Eye (tissue), 1 donor: ENCODE measurements around the gene THADA.
"Not testable (repeated sequence)": the region's sequence is repeated elsewhere in the genome, so short reads cannot be mapped to it uniquely, and the experiment has no call there.

Experiments used
- DNase-seq: peaks from one replicate; pipeline ENCODE4 v3.0.0-alpha.2; 2015

Gene THADA

DNA sequence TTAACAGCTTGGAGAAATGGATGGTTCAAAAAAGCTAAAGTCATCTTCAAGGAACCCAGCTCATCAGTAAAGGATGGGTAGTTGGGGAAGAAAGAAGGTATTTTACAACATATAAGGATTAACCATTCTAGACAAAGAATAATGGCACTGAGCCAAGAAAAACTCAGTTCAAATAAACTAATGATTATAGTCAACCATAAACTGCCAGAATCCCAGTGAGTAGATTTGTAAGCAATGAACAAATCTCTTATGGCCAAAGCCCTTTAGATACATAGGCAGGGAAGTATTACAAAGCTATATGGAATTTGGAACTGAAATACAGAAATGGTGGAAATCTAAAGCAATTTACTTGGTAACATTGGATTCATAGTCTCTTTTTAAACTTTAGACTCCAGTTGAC is 277.0 kb downstream of the THADA start:
- no peak for DNase-seq

DNA sequence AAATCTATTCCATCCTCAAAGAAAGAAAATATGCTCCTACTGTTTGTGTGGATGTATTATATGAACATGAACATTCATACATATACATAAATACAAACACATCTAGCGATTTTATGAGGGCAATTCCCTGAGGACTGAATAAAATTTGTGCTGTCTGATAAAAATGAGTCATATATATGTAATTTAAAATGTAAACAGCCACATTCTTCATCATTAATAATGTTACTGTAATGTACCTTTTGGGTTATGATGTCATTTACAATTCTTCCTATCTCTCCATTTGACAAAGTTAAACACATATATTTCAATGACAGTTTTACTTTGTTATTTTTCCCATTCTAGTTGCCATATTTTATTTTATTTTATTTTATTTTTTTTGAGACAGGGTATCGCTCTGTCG is 278.2 kb downstream of the THADA start:
- no peak for DNase-seq

DNA sequence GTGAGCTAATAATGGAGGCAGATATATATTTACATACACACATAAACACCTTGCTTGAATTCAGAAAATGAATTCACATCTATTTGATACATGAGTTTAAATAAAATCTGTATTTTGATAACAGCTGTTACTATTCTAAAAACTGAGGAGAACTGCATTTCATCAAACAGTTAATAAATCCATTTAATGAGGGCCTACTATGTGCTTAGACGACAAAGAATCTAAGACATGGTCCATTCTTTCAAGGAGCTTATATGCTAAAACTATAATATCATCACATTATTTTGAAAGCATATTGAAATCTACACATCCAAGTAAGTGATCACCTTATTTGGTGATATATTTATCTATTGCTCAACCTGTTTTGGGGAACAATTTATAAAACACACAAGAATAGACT is 278.6 kb downstream of the THADA start:
- no peak for DNase-seq

DNA sequence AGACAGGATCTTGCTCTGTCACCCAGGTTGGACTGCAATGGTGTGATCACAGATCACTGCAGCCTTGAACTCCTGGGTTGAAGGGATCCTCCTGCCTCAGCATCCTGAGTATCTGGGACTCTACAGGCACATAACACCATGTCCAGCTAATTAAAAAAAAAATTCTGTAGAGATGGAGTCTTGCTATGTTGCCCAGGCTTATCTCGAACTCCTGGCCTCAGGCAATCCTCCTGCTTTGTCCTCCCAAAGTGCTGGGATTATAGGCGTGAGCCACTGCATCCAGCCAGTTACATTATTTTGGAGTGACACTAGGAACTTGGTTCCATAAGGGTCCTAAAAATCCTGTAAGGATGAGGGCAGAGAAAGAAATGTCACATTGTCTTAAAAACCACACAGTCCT is 280.4 kb downstream of the THADA start:
- no peak for DNase-seq

DNA sequence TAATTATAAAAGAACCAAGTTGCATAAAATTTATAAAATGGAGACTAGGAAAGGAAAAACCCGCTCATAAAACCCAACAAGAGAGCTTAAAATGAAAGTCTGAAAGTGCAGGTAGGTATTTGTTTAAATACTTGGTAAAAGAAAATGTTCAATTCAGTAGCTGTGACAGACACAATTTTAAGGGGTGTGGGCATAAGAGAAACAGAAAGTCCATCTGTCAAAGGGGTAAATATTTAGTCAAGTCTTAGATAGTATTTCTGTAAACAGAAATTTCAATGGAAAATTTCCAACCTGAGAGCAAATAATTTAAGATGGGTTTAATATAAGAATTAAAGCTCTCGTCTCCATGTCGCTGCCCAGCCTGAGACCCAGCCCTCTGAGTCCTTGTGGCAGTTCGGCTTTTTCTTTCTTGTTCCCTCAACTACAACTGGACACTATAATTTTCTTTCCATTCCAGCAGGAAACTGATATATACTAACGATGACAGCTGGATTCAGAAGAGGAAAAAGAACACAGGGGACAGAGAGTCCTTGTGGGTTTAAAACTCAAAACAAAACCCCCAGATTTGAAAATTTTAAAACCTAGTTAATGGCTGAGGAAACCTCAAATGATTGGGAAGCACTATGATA is 281.4 kb downstream of the THADA start:
- no peak for DNase-seq

DNA sequence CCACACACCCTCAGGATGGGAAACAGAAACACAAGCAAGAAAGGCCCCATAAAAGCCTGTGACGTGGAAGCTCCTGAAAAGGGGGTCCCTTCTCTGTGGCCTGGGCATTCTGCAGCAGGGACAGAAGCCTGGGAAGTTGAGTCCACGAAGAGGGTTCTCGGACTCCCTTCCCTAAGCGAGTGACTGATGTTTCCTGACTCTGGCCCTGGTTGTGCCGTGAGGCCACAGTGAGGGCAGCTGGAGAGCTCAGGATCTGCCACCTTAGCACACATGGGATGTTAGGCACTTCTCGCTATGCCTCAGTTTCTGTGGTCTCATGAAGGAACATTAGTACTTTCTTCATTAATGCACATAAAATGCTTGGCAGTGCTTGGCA is 282.2 kb downstream of the THADA start:
- no peak for DNase-seq

DNA sequence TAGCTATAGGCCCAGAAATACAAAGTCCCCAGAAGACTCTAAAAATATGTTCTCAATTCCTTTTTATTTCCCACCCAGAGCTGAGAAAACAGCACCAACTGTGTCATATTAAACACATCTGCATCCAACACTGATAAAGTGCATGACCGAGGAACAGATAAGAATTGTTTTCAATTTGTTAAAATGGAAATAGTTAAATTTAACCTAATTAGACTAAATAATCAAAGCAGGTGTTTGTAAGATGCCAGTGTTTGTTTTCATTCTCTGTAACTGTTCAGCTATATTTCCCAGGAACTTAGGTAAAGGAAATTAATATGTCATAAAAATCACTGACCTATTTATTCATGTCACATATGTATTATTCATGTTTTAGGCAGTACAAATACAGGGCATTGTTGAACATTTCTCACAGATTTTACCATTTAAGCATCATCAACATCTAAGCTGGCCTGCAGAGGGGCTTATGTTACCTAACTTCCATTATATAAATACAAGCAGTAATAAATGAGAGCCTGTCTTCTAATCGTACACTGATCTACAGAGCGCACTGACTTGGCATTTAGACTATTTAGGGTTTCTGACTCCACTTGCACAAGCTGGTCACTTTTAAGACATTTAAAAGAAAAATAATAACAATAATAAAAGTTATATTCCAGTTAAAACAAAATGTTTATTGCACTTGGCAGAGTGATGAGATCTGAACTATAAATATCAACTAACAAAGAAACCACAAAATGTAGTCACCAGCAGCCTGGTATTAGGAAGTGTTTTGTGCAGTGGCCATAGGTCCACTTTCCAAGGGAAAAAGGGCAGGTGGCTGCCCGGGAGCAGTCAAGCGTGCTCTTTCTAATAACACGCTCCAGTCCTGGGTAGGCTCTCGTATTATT is 282.8 kb downstream of the THADA start:
- peak; percentile 60 for DNase-seq

DNA sequence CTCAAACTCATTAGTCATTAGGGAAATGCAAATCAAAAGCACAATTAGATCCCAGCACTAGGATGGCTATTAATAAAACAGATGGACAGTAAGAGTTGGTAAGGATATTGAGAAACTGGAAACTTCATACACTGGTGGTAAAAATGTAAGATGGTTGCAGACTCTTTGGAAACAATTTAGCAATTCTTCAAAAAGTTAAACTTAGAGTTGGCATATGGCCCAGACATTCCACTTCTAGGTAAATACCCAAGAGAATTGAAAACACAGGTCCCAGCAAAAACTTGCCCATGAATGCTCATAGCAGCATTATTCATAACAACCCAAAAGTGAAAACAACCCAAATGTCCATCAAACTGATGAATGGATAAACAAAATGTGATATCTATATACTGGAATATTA is 284.6 kb downstream of the THADA start:
- DNase-seq, result no peak

DNA sequence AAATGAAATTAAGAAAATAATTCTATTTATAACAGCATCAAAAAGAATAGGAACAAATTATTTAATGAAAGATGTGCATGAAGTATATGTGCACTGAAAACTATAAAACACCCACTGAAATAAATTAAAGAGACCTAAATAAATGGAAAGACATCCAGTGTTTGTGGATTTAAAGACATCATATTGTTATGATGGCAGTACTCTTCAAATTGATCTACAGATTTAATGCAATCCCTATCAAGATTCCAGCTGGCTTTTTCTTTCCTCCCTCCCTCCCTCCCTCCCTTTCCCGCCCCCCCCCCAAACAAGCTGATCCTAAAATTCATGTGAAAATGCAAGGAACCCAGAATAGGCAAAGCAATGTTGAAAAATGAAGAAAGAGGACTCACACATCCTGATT is 285.9 kb downstream of the THADA start:
- no peak for DNase-seq

DNA sequence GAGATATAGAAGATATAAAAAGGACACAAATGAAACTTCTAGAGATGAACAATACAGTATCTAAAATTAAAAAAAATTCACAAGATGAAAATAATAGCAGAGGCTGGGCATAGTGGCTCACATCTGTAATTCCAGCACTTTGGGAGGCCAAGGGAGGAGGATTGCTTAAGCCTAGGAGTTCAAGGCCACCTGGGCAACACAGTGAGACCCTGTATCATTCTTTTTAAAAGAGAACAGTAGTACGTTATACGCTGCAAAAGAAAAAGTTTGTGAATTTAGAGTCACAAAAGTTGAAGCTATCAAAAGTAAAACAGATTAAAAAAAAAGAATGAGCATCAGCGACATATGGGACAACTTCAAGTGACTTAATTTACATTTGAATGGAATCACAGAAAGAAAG is 287.9 kb downstream of the THADA start:
- DNase-seq, result no peak

DNA sequence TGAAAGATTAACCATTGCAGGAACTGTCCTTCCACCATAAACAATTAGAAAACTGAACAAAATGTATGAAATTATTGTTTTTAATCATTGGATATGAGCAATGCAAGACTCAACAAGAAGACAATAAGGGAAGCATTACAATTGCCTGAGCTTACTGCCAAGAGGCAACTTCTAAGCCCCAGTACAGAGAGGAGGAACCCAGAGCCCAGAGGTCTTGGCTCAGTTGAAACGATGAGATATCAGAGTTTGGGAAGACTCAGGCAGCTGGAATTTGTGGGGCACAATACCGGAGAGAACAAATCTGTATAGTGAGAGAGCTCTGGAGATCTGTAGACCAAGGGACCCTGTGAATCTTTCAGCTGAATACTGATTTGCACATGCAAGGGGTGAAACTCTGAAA is 288.8 kb downstream of the THADA start:
- DNase-seq, result no peak

DNA sequence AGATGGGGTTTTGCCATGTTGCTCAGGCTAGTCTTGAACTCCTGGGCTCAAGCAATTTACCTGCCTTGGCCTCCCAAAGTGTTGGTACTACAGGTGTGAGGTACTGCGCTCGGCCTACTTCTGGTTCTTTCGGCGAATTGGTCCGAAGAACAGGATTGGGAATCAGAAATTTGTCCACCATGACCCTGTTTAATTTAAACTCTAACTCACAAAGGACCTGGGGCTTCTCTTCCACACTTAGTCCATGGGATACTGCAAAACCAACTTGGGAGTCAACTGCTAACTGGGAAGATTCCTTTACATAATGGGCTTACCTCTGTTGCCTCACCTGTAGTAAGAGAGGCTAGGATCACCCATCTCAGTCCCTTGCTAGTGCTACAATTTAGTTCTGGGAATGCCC is 289.6 kb downstream of the THADA start:
- DNase-seq, result no peak

DNA sequence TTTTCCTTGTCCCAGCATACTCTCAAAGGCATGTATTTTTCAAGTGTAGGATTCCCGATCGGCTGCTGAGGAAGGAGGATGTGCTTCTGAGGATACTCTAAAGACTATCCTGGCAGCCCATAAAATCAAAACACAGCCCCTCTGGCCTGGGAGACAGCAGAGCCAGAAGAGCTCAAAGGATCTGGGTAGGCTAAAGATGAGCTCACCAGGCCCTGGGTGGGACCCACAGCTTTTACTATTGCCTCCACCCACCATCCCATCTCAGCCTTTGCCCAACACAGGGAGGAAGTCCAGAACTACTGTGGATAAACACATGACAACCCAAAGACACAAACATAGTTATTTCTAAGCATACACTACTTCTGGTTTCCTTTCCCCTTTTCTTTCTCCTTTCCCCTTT is 290.3 kb downstream of the THADA start:
- DNase-seq, result no peak

DNA sequence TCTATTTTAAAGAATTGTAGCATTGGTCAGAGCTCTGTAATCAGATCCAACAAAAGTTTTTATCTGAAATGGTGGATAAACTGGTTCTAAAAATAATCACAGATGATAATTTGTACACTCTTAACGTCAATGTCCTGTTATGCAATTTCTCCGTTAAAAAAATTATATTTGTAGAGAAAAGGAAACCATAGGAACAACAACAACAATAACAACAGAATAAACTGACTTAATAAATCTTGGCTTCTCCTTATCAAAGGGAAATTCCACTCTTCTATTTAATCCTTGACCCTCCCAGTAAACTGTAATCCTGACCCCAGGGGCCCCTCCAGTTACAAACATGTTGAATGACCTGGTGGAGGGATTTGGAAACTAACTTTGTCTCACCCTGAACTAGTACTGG is 290.8 kb downstream of the THADA start:
- no peak for DNase-seq

DNA sequence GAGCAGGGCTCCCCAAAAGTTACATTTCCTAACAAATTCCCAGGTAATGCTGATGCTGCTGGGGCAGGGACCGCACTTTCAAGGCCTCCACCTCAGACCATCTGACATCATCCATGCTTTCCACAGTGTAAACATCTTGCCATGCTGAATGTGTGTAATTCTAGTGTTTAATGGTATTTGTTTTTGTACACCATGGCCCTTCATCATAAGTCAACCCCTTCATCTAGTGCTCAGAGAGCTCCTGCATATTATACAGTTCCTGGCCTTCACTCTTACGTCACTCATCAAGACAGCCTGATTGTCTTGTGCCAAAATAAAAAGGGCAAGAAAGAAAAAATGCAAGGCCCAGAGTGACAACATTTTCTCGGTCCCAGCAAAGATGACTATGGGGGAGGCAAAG is 291.9 kb downstream of the THADA start:
- DNase-seq, result no peak

DNA sequence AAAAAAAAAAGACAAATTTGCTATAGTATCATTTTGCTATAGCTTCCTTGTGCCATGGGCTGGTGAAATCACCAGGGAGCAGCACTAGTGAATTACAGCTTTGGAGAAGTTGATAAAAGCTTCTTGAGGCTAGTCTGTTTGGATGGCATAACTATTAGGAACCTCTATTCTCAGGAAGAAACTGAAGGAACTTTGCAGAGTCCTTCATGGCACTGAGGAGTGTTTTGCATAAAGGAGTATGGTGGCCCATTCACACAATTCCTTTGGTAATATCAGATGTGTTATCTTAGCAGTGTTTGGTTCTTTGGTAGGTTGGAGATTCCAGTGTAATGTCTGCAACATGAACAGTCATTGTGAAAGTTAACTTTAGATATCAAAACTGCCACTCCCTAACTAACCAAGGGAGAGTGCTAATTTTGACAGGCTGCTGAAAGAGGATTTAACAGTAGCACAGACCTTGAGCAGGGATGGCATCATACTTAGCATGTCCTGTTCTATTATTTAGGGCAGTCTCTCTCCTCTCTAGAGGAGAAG is 292.8 kb downstream of the THADA start:
- no peak for DNase-seq

DNA sequence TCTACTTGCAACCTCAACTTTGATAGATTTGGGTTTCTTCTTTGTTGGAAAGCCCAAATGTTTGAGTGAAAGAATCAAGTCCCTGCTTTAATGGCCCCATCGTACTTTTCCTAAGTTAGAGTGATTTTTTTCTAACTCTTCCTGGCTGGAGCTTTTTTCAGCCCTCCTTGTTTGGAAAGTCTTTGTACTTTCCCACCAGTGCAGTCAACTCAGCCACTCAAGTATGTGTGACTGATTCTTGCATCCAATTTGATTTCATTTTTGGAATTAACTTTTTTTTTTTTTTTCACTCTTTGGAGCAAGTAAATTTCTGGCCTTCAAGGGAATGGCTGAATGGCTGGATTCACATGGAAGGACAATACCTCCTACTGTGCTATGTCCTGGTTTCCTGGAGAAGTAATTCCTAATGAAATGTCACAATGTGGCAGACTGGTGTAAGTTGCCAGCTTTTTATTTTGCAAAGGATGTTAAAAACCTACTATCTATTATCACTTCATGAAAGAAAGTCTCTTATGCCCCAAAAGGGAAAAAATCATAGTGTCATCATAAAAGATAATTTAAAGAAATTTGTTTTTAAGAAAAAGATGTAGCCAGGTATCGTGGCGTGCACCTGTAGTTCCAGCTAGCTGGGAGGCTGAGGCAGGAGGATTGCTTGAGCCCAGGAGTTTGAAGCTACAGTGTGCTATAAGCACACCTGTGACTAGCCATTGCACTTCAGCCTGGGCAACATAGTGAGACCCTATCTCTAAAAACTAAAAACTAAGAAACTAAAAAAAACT is 293.5 kb downstream of the THADA start:
- no peak for DNase-seq

DNA sequence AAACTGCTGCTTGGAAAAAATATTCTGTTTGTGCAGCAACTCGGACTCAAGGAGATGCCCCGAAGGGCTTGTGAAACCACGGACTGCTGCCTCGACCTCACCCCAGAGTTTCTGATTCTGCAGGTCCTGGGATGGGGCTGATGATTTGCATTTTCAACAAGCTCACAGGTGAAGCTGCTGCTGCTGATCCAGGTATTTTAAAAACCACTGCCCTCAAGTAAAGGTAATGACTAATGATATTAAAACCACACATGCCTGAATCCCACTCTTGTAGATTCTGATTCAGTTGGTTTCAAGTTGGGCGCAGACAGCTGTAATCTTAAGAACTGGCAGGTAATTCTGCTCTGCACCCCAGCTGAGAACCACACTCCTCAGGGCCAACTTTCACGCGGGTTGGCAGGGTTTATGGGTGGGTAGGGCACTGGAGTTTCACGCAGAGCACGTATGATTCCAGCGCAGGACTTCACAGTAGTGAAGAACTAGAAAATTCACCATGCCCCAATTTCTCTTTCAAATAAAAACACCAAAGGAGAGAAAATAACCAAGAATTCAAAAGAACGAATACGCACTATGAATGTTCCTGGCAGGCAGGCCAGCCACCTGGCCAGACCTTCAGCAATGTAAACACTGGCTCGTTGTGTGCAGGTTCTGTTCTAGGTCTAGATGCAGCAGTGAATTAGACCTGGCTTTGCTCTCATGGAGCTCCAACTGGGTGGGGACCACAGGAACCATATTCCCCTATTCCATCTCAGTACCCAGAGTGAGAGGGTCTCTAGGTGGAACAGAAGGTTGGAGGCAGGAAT is 294.9 kb downstream of the THADA start:
- DNase-seq, result no peak

DNA sequence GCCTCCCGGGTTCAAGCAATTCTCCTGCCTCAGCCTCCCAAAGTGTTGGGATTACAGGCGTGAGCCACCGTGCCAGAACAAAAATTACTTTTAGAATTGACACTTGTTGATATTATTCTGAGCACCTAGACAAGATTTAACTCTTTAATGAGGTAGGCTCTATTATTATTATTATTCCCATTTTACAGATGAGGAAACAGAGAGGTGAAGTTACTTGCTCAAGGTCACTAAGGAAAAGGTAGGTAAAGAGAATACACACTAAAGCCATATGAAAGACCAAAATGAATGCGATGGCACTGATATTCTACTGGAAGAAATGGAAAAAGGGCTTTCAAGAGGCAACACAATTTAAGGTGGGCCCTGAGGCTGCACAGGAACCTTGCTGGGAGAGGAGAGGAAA is 295.6 kb downstream of the THADA start:
- no peak for DNase-seq

DNA sequence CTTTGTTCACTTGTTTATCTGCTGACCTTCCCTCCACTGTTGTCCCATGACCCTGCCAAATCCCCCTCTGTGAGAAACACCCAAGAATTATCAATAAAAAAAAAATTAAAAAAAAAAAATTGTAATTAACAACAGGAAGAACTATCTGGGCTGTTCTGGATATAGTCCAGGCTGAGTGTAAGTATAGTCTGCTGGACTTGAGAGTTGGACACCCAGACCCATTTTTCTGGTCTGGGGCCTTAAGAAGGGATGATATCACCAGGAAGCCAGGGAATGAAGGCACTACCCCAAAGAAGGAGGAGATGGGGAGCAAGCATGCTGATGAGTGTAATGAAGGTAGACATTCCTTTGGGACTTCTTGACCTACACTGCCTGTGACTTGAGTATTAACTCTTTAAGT is 297.3 kb downstream of the THADA start:
- DNase-seq, result no peak

DNA sequence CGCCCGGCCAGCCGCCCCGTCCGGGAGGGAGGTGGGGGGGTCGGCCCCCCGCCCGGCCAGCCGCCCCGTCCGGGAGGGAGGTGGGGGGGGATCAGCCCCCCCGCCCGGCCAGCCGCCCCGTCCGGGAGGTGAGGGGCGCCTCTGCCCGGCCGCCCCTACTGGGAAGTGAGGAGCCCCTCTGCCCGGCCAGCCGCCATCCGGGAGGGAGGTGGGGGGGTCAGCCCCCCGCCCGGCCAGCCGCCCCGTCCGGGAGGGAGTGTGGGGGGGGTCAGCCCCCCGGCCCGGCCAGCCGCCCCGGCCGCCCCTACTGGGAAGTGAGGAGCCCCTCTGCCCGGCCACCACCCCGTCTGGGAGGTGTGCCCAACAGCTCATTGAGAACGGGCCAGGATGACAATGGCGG is 298.1 kb downstream of the THADA start:
- not testable (repeated sequence) for DNase-seq

DNA sequence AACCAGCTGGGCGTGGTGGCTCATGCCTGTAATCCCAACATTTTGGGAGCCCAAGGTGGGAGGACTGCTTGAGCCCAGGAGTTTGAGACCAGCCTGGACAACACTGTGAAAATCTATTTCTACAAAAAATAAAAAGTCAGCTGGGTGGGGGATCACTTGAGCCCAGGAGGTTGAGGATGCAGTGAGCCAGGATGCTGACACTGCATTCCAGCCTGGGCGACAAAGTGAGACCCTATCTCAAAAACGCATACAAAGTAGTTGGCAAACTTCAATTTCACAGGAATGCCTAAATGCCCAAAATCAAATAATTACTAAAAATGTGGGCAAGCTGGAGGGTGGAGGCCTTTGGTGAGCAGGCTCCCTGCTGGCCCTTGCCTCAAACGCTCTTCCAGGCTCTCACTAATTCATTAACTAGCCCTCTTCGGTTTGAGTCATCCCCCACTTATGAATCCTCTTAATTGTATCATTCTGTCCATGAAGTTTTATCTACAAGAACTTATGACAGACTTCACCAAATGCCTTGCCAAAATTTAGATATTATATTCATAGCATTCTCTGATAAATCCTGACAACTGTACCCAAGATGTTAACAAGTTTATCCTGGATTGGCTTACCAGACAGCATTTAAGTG is 300.8 kb downstream of the THADA start:
- no peak for DNase-seq
